HEK293T (cell line): ENCODE measurements around the gene COL19A1.
A peak's percentile ranks its signal among the peaks of the same experiment; 100 is the strongest.

ENCODE experiments used
- CTCF ChIA-PET: fragments of 350-600 bp; formaldehyde crosslinking; extraction: SDS; loops from one replicate; lab custom pipeline; 2021; ENCODE audit warnings: antibody characterized with exemption, inconsistent platforms; lab: Yijun Ruan, JAX
- POLR2A ChIA-PET: fragments of 350-600 bp; formaldehyde crosslinking; extraction: SDS; loops from one replicate; lab custom pipeline; 2020; ENCODE audit warnings: antibody characterized with exemption, inconsistent platforms; lab: Yijun Ruan, JAX
- DNase-seq: peaks from one replicate; pipeline ENCODE4 v3.0.0; 2012; ENCODE audit warnings: mixed read lengths; ENCODE audit errors: extremely low spot score
- ARNT ChIP-seq: fragments of 450-650 bp; IDR thresholded peaks from 2 replicates; pipeline ENCODE4 v1.6.1; 2017; ENCODE audit warnings: mild to moderate bottlenecking
- BHLHE40 ChIP-seq: fragments of 450-650 bp; IDR thresholded peaks from 2 replicates; pipeline ENCODE4 v1.6.1; 2016; ENCODE audit warnings: mild to moderate bottlenecking, moderate library complexity, borderline replicate concordance
- CTBP1 ChIP-seq: fragments of 450-650 bp; IDR thresholded peaks from 2 replicates; pipeline ENCODE4 v1.6.1; 2016; ENCODE audit warnings: borderline replicate concordance
- ELF4 ChIP-seq: fragments of 450-650 bp; IDR thresholded peaks from 2 replicates; pipeline ENCODE4 v1.6.1; 2017; ENCODE audit warnings: antibody characterized with exemption
- FOXA1 ChIP-seq: fragments of 450-650 bp; IDR thresholded peaks from 2 replicates; pipeline ENCODE4 v1.6.1; 2016; ENCODE audit warnings: mild to moderate bottlenecking
- FOXK2 ChIP-seq: fragments of 450-650 bp; IDR thresholded peaks from 2 replicates; pipeline ENCODE4 v1.6.1; 2016; ENCODE audit warnings: mild to moderate bottlenecking
- FOXM1 ChIP-seq: fragments of 450-650 bp; IDR thresholded peaks from 2 replicates; pipeline ENCODE4 v1.6.1; 2017; ENCODE audit warnings: mild to moderate bottlenecking, borderline replicate concordance
- HDGF ChIP-seq: fragments of 450-650 bp; IDR thresholded peaks from 2 replicates; pipeline ENCODE4 v1.6.1; 2017; ENCODE audit warnings: antibody characterized with exemption, borderline replicate concordance
- L3MBTL2 ChIP-seq: fragments of 450-650 bp; conservative IDR thresholded peaks from 2 replicates; pipeline ENCODE4 v1.6.1; 2016; ENCODE audit warnings: mild to moderate bottlenecking
- LEF1 ChIP-seq: fragments of 450-650 bp; IDR thresholded peaks from 2 replicates; pipeline ENCODE4 v1.6.1; 2017; ENCODE audit warnings: mild to moderate bottlenecking, borderline replicate concordance
- NFRKB ChIP-seq: fragments of 450-650 bp; IDR thresholded peaks from 2 replicates; pipeline ENCODE4 v1.6.1; 2016; ENCODE audit warnings: mild to moderate bottlenecking, moderate library complexity
- PKNOX1 ChIP-seq: fragments of 450-650 bp; IDR thresholded peaks from 2 replicates; pipeline ENCODE4 v1.6.1; 2016
- SP1 ChIP-seq: fragments of 450-650 bp; IDR thresholded peaks from 2 replicates; pipeline ENCODE4 v1.6.1; 2017
- SUZ12 ChIP-seq: fragments of 450-650 bp; IDR thresholded peaks from 2 replicates; pipeline ENCODE4 v1.6.1; 2016; ENCODE audit warnings: mild to moderate bottlenecking
- TARDBP ChIP-seq: fragments of 450-650 bp; IDR thresholded peaks from 2 replicates; pipeline ENCODE4 v1.6.1; 2016
- ZNF384 ChIP-seq: fragments of 450-650 bp; IDR thresholded peaks from 2 replicates; pipeline ENCODE4 v1.6.1; 2016

The COL19A1 gene

GRCh38 chr6:70142034-70142433 is 275.7 kb downstream of the COL19A1 start:
- ChIA-PET POLR2A (no interaction called here), CTCF (no interaction called here)
- TF ChIP-seq FOXM1 (no peak), BHLHE40 (no peak), LEF1 (no peak), FOXK2 (no peak), ARNT (no peak), SUZ12 (no peak), PKNOX1 (no peak), L3MBTL2 (no peak)
- no peak for DNase-seq

DNA sequence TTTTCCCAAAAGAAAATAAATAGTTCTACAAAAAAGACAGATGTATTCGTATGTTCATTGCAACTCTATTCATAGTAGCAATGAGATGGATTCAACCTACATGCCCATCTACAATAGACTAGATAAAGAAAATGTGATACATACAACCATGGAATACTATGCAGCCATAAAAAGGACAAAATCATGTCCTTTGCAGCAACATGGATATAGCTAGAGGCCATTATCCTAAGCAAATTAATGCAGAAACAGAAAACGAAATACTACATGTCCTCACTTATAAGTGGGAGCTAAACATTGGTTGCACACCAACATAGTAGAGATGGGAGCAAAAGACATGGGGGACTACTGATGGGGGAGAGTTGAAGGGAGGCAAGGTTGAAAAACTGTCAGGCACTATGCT is 278.8 kb downstream of the COL19A1 start:
- ChIA-PET CTCF (no interaction called here), POLR2A (no interaction called here)
- TF ChIP-seq ELF4 = no peak
- no peak for TF ChIP-seq ARNT
- TF ChIP-seq BHLHE40 = no peak
- TF ChIP-seq NFRKB = no peak
- TF ChIP-seq FOXK2 = no peak
- no peak for TF ChIP-seq ZNF384
- no peak for TF ChIP-seq FOXA1
- no peak for TF ChIP-seq PKNOX1
- no peak for TF ChIP-seq L3MBTL2
- TF ChIP-seq FOXM1 = no peak
- no peak for TF ChIP-seq LEF1
- TF ChIP-seq HDGF = no peak
- no peak for TF ChIP-seq CTBP1
- no peak for DNase-seq

GRCh38 chr6:70149209-70149788 is 282.9 kb downstream of the COL19A1 start:
- TF ChIP-seq PKNOX1 (no peak), ARNT (no peak), L3MBTL2 (no peak), CTBP1 (no peak), SUZ12 (no peak), ZNF384 (no peak), FOXM1 (no peak), BHLHE40 (no peak), NFRKB (no peak), LEF1 (no peak), SP1 (no peak), HDGF (no peak), FOXK2 (no peak), ELF4 (no peak)
- POLR2A ChIA-PET = no interaction called here
- DNase-seq = no peak
- CTCF ChIA-PET = no interaction called here

DNA sequence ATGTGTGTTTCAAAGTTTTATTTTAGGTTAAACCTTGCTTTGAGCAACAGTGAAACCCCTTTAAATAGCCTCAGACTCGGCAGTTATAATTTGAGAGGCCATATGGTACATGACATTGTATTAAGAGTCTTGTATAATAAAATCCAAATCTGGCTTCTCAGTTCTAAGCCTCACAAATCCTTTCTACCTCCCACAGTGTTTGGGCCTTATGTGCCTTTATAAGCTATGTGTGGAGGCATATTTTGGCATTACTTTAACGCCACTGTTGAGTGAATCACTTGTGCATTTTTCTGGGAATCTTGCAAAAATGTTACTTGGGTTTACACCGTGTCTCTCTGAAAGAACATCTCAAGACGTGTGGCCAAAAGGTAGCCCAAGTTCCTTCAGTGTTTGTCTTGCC is 284.2 kb downstream of the COL19A1 start:
- DNase-seq = no peak
- POLR2A ChIA-PET = no interaction called here
- CTCF ChIA-PET = no interaction called here
- TF ChIP-seq HDGF = no peak
- no peak for TF ChIP-seq ZNF384
- no peak for TF ChIP-seq FOXM1
- no peak for TF ChIP-seq SUZ12
- no peak for TF ChIP-seq FOXA1
- TF ChIP-seq CTBP1 = no peak
- no peak for TF ChIP-seq LEF1
- no peak for TF ChIP-seq NFRKB
- TF ChIP-seq TARDBP = no peak
- no peak for TF ChIP-seq BHLHE40

DNA sequence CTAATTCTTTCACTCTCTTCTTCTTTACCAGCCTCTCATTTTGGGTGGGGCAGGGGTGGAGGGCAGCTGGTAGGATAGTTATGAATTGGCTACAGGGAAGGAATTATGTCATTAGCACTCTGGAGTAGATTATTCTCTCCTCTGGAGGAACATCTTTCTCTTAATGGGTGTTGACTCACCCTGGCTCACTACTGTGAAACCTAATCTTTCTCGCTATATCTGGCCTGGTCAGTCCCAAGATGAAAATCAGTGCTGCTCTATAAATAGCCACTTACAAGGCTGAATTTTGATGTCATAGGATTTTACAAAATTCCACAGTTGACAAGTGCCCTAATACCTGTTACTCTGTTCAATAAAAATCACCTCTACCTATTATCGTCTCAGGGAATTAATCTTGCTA is 285.3 kb downstream of the COL19A1 start:
- peak; percentile 10 for DNase-seq
- TF ChIP-seq NFRKB (no peak), CTBP1 (no peak), SUZ12 (no peak), BHLHE40 (no peak), FOXK2 (no peak), FOXM1 (no peak)
- CTCF ChIA-PET = no interaction called here
- POLR2A ChIA-PET = no interaction called here

- POLR2A ChIA-PET = no interaction called here
- DNase-seq = no peak
- TF ChIP-seq SUZ12 (no peak), L3MBTL2 (no peak), HDGF (no peak), CTBP1 (no peak), ARNT (no peak), LEF1 (no peak), FOXM1 (no peak), PKNOX1 (no peak), SP1 (no peak), TARDBP (no peak)
Measured at GRCh38 chr6:70152786-70153185, 286.4 kb downstream of the COL19A1 start.

More at GRCh38 chr6:70152786-70153185, 286.4 kb downstream of the COL19A1 start:
- CTCF ChIA-PET = no interaction called here
